AG09319 (cell line): Measurements from ENCODE around the gene GOLGA2.

Source experiments
- DNase-seq: peaks from one replicate; pipeline ENCODE4 v3.0.0-alpha.2; 2010; ENCODE audit warnings: low read depth; ENCODE audit errors: extremely low read depth
- CTCF ChIP-seq: IDR thresholded peaks from 2 replicates; pipeline ENCODE4 v1.5.1; 2011; ENCODE audit warnings: low read depth, mild to moderate bottlenecking, inconsistent platforms, low read length, moderate library complexity

GOLGA2 gene

GRCh38 chr9:128249908-128250838, 25.6 kb downstream of the GOLGA2 start:
- DNase-seq = no peak
- no peak for TF ChIP-seq CTCF

GRCh38 chr9:128249558-128249907, 26.3 kb downstream of the GOLGA2 start:
- no peak for TF ChIP-seq CTCF
- no peak for DNase-seq

GRCh38 chr9:128247226-128247803, 28.5 kb downstream of the GOLGA2 start:
- no peak for DNase-seq
- no peak for TF ChIP-seq CTCF

GRCh38 chr9:128246471-128246870, 29.3 kb downstream of the GOLGA2 start:
- DNase-seq = no peak
- no peak for TF ChIP-seq CTCF

GRCh38 chr9:128245421-128246151, 30.2 kb downstream of the GOLGA2 start:
- TF ChIP-seq CTCF = no peak
- no peak for DNase-seq

DNA sequence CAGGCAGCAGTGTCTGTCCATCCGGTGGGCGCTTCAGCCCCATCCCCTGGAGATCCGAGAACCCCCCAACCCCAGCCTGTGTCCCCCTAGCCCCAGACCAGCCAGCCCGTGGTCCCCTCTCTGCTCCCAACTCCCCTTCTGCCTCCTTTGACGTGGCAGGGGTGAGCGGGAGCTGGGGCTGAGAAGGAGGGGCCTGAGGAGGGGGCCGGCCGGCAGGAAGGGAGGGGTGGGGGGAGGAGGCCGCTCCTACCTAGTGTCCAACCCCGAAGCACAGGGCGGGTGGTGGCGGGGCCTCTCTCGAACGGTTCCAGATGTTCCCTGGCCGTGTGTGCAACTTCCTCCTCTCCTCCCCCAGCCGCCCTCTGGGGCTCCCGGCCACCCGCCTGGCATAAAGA, 31.0 kb downstream of the GOLGA2 start:
- peak; percentile 91 for DNase-seq
- no peak for TF ChIP-seq CTCF
